SK-N-MC (cell line): ENCODE data around the gene ANKRD33B.
"Not testable (repeated sequence)": the region's sequence is repeated elsewhere in the genome, so short reads cannot be mapped to it uniquely, and the experiment has no call there.

Source experiments
- DNase-seq: peaks from one replicate; pipeline ENCODE4 v3.0.0-alpha.2; 2011; ENCODE audit warnings: low read depth, low spot score
- H3K27ac ChIP-seq: fragments of 200-600 bp; sonication (generic); 2 replicates; pipeline ENCODE4 v1.5.1; 2016; ENCODE audit warnings: mixed run types
- H3K36me3 ChIP-seq: fragments of 200-600 bp; sonication (generic); 2 replicates; pipeline ENCODE4 v1.6.1; 2017; ENCODE audit warnings: antibody characterized with exemption, low read length, mixed read lengths; ENCODE audit not compliant: insufficient read depth
- H3K4me3 ChIP-seq: fragments of 200-600 bp; sonication (generic); 2 replicates; pipeline ENCODE4 v1.5.1; 2016
- H3K9ac ChIP-seq: fragments of 200-600 bp; sonication (generic); 2 replicates; pipeline ENCODE4 v1.8.0; 2017; ENCODE audit warnings: mixed run types, mixed read lengths; ENCODE audit not compliant: insufficient read length
- H3K9me3 ChIP-seq: fragments of 200-600 bp; sonication (generic); 2 replicates; pipeline ENCODE4 v1.6.1; 2017; ENCODE audit warnings: low read depth, mild to moderate bottlenecking, antibody characterized with exemption, low read length, moderate library complexity, mixed read lengths
- EZH2 ChIP-seq: fragments of 200-600 bp; sonication (generic); IDR thresholded peaks from one replicate; pipeline ENCODE4 v1.6.1; 2017; ENCODE audit warnings: antibody characterized with exemption
- FOXP2 ChIP-seq: optimal IDR thresholded peaks from 2 replicates; pipeline ENCODE3; 2011; ENCODE audit warnings: mild to moderate bottlenecking, moderate library complexity; ENCODE audit not compliant: insufficient read depth; ENCODE audit errors: extremely low read length, control extremely low read depth
- POLR2AphosphoS5 ChIP-seq: IDR thresholded peaks from 2 replicates; pipeline ENCODE4 v1.6.1; 2012; ENCODE audit warnings: mild to moderate bottlenecking, low read depth, low read length, borderline replicate concordance

Gene ANKRD33B

DNA sequence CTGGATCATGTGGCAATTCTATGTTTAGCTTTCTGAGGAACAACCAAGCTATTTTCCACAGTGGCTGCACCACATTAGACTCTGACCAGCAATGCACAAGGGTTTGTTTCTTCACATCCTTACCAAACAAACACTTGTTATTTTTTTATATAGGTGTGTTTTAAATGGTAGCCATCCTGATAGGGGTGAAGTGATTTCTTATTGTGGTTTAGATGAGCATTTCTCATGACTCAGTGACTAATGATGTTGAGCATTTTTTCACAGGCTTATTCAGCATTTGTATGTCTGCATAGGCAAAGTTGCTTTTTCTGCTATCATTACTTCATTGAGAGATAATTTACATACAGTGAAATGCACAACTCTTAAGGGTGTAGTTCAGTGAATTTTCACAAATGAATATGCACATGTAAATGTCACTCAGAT is 36.0 kb downstream of the ANKRD33B start:
- Histone ChIP-seq H3K36me3 (no peaks in the 10 kb centered on the region), H3K27ac (peak overlapping the region; percentile 51; the same call in 1 of the 2 replicates), H3K9ac (no peak overlapping the region), H3K4me3 (no peak overlapping the region), H3K9me3 (peaks cover 6% of the 10 kb centered on the region; the same call in 1 of the 2 replicates)
- TF ChIP-seq POLR2AphosphoS5 (no peak), FOXP2 (no peak), EZH2 (no peak)
- DNase-seq = no peak

DNA sequence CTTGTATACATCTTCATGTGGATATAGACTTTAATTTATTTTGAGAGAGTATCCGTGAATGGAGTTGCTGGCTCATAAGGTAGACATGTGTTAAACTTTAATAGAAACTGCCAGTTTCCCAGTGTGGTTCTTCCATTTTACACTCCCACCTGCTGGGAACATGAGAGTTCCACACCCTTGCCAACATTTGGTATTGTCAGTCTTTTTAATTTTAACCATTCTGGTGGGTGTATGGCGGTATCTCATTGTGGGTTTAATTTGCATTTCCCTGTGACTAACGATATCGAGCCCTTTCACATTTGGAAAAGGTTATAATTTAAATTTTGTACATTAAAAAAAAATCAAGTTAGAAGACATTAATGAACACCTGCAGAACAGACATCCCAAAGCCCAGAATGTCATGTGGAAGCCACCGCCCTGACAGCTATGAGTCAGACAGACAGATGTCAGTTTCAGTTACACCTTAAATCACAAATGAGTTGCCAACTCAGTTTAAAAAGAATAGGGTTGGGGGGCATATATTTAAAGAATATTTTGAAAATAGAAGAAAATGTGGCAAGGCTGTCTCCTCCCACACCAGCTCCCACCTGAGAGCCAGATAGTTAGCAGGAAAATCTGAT is 36.9 kb downstream of the ANKRD33B start:
- no peak for TF ChIP-seq EZH2
- TF ChIP-seq POLR2AphosphoS5 = no peak
- TF ChIP-seq FOXP2 = no peak
- Histone ChIP-seq H3K9ac (no peak overlapping the region), H3K27ac (no peak overlapping the region), H3K4me3 (no peak overlapping the region), H3K9me3 (peaks cover 6% of the 10 kb centered on the region; the same call in 1 of the 2 replicates), H3K36me3 (no peaks in the 10 kb centered on the region)
- DNase-seq = no peak

DNA sequence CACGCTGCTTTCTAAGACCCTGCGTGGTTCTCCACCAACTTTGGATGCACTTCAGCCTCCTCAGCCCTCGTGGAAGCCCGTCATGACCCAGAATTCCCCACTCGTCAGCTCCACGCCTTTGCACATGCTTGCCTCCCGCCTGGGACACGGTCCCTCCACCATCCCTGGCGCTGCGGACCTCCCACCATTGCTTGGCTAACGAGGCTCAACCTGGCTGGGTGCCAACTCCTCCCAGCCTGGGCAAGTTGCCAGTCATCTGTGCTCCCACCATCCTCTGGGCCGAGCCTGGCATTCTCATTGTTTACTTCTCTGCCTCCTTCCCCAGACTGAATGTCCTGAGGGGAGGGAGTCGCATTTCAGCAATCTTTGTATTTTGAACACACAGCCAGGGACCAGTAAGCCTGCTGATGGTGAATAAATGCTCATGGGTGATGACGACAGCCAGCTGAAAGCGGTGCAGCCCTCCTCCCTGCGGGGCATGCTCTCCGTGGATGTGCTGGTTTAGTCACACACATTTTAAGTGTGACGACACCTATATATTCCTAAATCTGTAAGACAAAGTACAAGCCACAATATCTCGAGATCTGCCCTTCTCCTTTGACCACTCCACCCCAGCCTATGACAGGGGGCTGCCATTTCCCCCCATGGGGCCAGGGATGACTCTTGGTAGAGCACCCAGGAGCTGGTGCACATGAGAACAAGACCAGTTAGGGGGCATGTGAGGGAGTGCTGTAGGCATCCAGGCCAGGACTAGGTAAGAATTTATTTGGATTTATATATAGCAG is 37.6 kb downstream of the ANKRD33B start:
- no peaks in the 10 kb centered on the region for H3K36me3 ChIP-seq
- H3K9me3 ChIP-seq = peaks cover 6% of the 10 kb centered on the region; the same call in 1 of the 2 replicates
- TF ChIP-seq POLR2AphosphoS5 (peak; percentile 41), EZH2 (no peak)
- peak; percentile 66 for DNase-seq
- H3K4me3 ChIP-seq = peak overlapping the region; percentile 42
- peak overlapping the region; percentile 71 for H3K27ac ChIP-seq
- no peak overlapping the region for H3K9ac ChIP-seq

DNA sequence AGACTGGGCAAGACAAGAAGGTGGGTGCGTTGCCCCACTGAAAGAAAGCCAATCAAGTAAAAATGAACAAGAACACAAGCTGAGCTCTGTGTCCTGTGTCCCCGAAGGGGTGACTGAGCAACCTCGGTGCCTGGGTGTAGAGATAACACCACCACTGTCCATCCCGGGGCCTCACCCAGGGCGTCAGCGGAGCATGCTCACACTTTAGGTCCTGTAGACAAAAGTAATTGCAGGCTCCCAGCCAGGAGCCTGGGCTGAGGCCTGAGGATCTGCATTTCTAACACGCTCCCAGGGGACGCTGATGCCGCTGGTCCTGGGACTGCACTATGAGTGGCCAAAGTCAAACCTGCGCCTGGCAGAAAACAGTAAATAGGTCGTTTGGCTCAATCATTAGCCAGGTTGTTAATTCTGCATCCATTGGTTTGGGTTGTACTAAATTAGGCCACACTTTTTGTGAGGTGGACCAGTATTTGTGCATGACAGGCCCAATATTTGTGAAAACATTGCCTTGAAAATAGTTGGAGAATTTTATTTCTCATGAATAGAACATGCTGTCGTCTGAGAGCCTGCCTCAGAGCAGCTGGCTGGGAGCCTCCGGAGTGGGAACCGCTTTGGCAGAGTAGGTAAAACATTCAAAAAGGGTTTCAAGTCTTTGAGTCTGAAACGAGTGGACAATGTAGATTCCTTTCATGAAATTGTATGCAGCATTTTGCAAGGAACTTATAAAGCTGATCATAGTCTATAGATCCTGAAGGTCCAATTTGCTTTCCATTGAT is 38.3 kb downstream of the ANKRD33B start:
- H3K9me3 ChIP-seq = peaks cover 6% of the 10 kb centered on the region; the same call in 1 of the 2 replicates
- no peaks in the 10 kb centered on the region for H3K36me3 ChIP-seq
- H3K9ac ChIP-seq = no peak overlapping the region
- peak overlapping the region; percentile 71 for H3K27ac ChIP-seq
- no peak for DNase-seq
- H3K4me3 ChIP-seq = peak overlapping the region; percentile 42; the same call in 1 of the 2 replicates
- no peak for TF ChIP-seq FOXP2
- no peak for TF ChIP-seq POLR2AphosphoS5
- no peak for TF ChIP-seq EZH2

DNA sequence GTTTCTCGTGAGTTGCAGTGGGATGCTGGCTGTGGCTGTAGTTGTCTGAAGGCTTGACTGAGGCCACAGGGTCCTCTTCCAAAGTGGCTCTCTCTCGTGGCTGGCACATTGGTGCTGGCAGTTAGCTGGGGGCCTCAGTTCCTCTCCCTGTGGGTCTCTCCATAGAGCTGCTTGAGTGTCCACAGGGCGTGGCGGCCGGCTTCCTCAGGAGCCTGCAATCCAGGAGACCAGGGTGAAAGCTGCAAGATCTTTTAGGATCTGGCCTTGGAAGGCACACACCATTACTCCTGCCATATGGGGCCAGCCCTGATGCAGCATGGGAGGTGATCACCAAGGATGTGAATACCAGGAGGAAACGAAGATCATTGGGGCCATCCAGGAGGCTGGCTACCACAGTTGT is 41.1 kb downstream of the ANKRD33B start:
- DNase-seq = no peak
- H3K9ac ChIP-seq = no peak overlapping the region
- no peak overlapping the region for H3K4me3 ChIP-seq
- H3K9me3 ChIP-seq = peaks cover 6% of the 10 kb centered on the region; the same call in 1 of the 2 replicates
- TF ChIP-seq FOXP2 (no peak), EZH2 (no peak), POLR2AphosphoS5 (no peak)
- no peak overlapping the region for H3K27ac ChIP-seq
- H3K36me3 ChIP-seq = no peaks in the 10 kb centered on the region

DNA sequence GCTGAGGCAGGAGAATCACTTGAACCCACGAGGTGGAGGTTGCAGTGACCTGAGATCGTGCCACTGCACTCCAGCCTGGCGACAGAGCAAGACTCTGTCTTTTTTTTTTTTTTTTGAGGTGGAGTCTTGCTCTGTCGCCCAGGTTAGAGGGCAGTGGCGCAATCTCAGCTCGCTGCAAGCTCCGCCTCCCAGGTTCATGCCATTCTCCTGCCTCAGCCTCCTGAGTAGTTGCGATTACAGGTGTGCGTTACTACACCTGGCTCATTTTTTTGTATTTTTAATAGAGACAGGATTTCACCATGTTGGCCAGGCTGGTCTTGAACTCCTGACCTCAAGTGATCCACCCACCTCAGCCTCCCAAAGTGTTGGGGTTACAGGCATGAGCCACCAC is 42.8 kb downstream of the ANKRD33B start:
- H3K36me3 ChIP-seq, H3K9ac ChIP-seq, H3K9me3 ChIP-seq, H3K27ac ChIP-seq, DNase-seq, H3K4me3 ChIP-seq: not testable (repeated sequence)

DNA sequence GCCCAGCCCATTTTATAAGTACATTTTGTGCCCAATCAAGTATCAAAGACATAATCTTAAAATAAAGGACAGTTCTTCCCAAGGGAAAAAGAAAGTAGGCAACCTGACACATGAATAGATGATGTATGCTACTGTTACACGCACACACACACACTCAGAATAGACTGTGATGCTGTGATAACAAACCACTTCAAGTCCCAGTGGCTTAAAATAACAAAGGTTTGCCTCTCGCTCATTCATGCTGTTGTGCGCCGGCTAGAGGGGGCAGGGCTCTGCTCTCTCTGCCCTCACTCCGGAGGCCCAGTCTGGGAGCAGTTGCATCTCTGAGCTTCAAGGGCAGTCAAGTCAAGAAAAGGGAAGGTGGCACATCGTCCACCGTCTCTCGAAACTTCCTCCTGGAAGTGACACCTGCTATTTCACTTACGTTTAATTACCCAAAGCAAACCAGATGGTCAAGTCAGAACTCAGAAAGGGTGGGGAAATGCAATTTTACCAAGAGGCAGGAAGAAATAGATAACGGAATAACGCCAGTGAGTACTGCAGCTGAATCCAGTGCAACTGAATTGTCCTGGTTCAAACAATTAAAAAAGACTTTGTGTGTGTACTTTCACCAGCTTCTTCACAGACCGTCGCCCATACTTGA is 43.3 kb downstream of the ANKRD33B start:
- no peak overlapping the region for H3K9ac ChIP-seq
- DNase-seq = no peak

DNA sequence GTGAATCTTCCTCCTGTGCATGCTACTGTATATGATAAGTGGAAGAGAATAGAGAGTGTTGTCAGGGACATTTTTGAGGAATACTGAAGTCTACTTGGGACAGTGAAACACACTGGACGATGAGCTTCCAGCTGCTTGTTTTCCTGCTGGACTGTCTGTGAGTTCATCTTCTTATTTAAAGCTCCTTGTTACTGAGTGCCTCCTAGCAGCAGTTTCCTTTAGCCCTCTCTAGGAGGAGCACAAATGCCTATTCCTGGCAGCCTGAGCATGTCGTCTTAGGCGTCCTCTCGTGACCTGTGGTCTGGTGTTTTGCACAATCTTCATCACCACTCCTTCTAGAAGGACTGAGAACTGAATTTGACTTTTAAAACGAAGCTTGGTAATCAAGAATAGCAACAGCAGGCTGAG is 43.8 kb downstream of the ANKRD33B start:
- Histone ChIP-seq H3K36me3 (no peaks in the 10 kb centered on the region), H3K27ac (no peak overlapping the region), H3K4me3 (no peak overlapping the region), H3K9ac (no peak overlapping the region), H3K9me3 (no peaks in the 10 kb centered on the region)
- TF ChIP-seq FOXP2 (no peak), POLR2AphosphoS5 (no peak), EZH2 (no peak)
- no peak for DNase-seq

More for the DNA sequence above, 43.3 kb downstream of the ANKRD33B start:
- Histone ChIP-seq H3K4me3 (no peak overlapping the region), H3K9me3 (no peaks in the 10 kb centered on the region), H3K36me3 (no peaks in the 10 kb centered on the region), H3K27ac (no peak overlapping the region)
- TF ChIP-seq POLR2AphosphoS5 (no peak), FOXP2 (no peak), EZH2 (no peak)

DNA sequence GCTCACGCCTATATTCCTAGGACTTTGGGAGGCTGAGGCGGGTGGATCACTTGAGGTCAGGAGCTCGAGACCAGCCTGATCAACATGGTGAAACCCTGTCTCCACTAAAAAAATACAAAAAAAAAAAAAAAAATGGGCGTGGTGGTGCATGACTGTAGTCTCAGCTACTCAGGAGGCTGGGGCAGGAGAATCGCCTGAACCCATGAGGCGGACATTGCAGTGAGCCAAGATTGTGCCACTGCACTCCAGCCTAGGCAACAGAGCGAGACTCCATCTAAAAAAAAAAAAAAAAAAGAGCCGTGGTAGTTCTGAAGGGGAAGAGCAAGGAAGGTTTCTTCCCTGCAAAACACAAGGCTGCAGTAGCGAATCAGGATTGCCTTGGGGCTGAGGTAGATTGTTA is 44.2 kb downstream of the ANKRD33B start:
- H3K9ac ChIP-seq, H3K36me3 ChIP-seq, DNase-seq, H3K9me3 ChIP-seq, H3K27ac ChIP-seq, H3K4me3 ChIP-seq: not testable (repeated sequence)
